Hepatocyte (in vitro differentiated cells): ENCODE data around the gene RNF115. TPM values are rescaled to one million over a fixed set of nuclear protein-coding genes. Genes with fewer than 3 reads are reported as not detected.

Experiments
- DNase-seq: peaks from one replicate; pipeline ENCODE4 v3.0.0-alpha.2; 2016; ENCODE audit warnings: low spot score
- H2AFZ ChIP-seq: fragments of 200-600 bp; sonication (generic); 2 replicates; pipeline ENCODE4 v1.6.0; 2016; ENCODE audit warnings: antibody characterized with exemption, mild to moderate bottlenecking
- H3K27ac ChIP-seq: fragments of 200-600 bp; sonication (generic); 2 replicates; pipeline ENCODE4 v1.5.1; 2016; ENCODE audit warnings: mild to moderate bottlenecking
- H3K27me3 ChIP-seq: fragments of 200-600 bp; sonication (generic); 2 replicates; pipeline ENCODE4 v1.6.1; 2016
- H3K36me3 ChIP-seq: fragments of 200-600 bp; sonication (generic); replicated peaks from 2 replicates; pipeline ENCODE4 v1.5.1; 2016; ENCODE audit warnings: low read depth; ENCODE audit not compliant: insufficient read depth
- H3K4me1 ChIP-seq: fragments of 200-600 bp; sonication (generic); 2 replicates; pipeline ENCODE4 v1.5.1; 2016; ENCODE audit warnings: mild to moderate bottlenecking, moderate library complexity; ENCODE audit not compliant: insufficient read depth
- H3K4me2 ChIP-seq: fragments of 200-600 bp; sonication (generic); 2 replicates; pipeline ENCODE4 v1.6.0; 2016
- H3K4me3 ChIP-seq: fragments of 200-600 bp; sonication (generic); 2 replicates; pipeline ENCODE4 v1.5.1; 2016; ENCODE audit warnings: mild to moderate bottlenecking
- H3K79me2 ChIP-seq: fragments of 200-600 bp; sonication (generic); 2 replicates; pipeline ENCODE4 v1.6.0; 2017; ENCODE audit warnings: mild to moderate bottlenecking
- H3K9me2 ChIP-seq: fragments of 200-600 bp; sonication (generic); replicated peaks from 2 replicates; pipeline ENCODE4 v1.6.0; 2017; ENCODE audit warnings: mild to moderate bottlenecking; ENCODE audit not compliant: insufficient read depth
- H3K9me3 ChIP-seq: fragments of 200-600 bp; sonication (generic); 2 replicates; pipeline ENCODE4 v1.5.1; 2016; ENCODE audit warnings: low read depth, mild to moderate bottlenecking
- H4K20me1 ChIP-seq: fragments of 200-600 bp; sonication (generic); 2 replicates; pipeline ENCODE4 v1.6.0; 2016; ENCODE audit warnings: mild to moderate bottlenecking; ENCODE audit not compliant: insufficient read depth, poor library complexity, severe bottlenecking
- CTCF ChIP-seq: fragments of 200-600 bp; sonication (generic); IDR thresholded peaks from 2 replicates; pipeline ENCODE4 v1.5.1; 2016; ENCODE audit warnings: antibody characterized with exemption, mild to moderate bottlenecking; ENCODE audit not compliant: poor library complexity
- EZH2 ChIP-seq: fragments of 200-600 bp; sonication (generic); IDR thresholded peaks from 2 replicates; pipeline ENCODE4 v1.6.1; 2016; ENCODE audit warnings: antibody characterized with exemption, mild to moderate bottlenecking, borderline replicate concordance
- EZH2phosphoT487 ChIP-seq: fragments of 200-600 bp; sonication (generic); IDR thresholded peaks from one replicate; pipeline ENCODE4 v1.6.1; 2018; ENCODE audit warnings: antibody characterized with exemption, mild to moderate bottlenecking, low read depth, moderate library complexity; ENCODE audit not compliant: unreplicated experiment, severe bottlenecking
- WGBS: methylation state at CpG from one replicate; pipeline ENCODE4 v1.1.6; 2016; ENCODE audit warnings: low lambda C conversion rate; ENCODE audit errors: missing lambda C conversion rate; 5-methylcytosine and 5-hydroxymethylcytosine counted together
- polyA plus RNA-seq: library from polyadenylated mRNA; unstranded; fragments of >200 nt; fragmentation: Nextera tagmentation; extraction: Ambion mirVana; gene quantifications from 2 replicates; pipeline ENCODE4 v1.2.1, GENCODE V29; 2016
- total RNA-seq: library from RNA; depleted of rRNA; stranded (reverse); fragments of >200 nt; gene quantifications from 2 replicates; pipeline ENCODE4 v1.2.3, GENCODE V29; 2014

RNF115 gene
- total and polyA plus RNA-seq, 2 experiments from 2014 or later = 8.6 to 13.7 TPM

- H3K9me3 ChIP-seq = no peaks in the 10 kb centered on the region
- TF ChIP-seq EZH2phosphoT487 (no peak), CTCF (peak; percentile 4)
- H3K4me2 ChIP-seq = peak overlapping the region; percentile 81
- peak overlapping the region; percentile 94 for H3K27ac ChIP-seq
- H2AFZ ChIP-seq = peak overlapping the region; percentile 80
- peak overlapping the region; percentile 51 for H3K4me3 ChIP-seq
- under 1% methylated on average over 26 of the region's 35 CpGs for WGBS
- peaks cover 16% of the 10 kb centered on the region for H3K79me2 ChIP-seq
- no peaks in the 10 kb centered on the region for H3K9me2 ChIP-seq
- H4K20me1 ChIP-seq = peaks cover 6% of the 10 kb centered on the region
- peaks cover 5% of the 10 kb centered on the region for H3K4me1 ChIP-seq
- H3K27me3 ChIP-seq = no peaks in the 10 kb centered on the region
- peak; percentile 73 for DNase-seq
- no peaks in the 10 kb centered on the region for H3K36me3 ChIP-seq
These were observed 34.5 kb upstream of the RNF115 start for GRCh38 chr1:145858238-145858900.

GRCh38 chr1:145857170-145857569 lies 33.3 kb upstream of the RNF115 start:
- no peak overlapping the region for H3K4me3 ChIP-seq
- peaks cover 16% of the 10 kb centered on the region for H3K79me2 ChIP-seq
- H3K36me3 ChIP-seq = no peaks in the 10 kb centered on the region
- no peak overlapping the region for H2AFZ ChIP-seq
- peak overlapping the region; percentile 81 for H3K4me2 ChIP-seq
- TF ChIP-seq EZH2 (no peak), CTCF (no peak), EZH2phosphoT487 (no peak)
- no peak for DNase-seq
- H3K27me3 ChIP-seq = no peaks in the 10 kb centered on the region
- H4K20me1 ChIP-seq = peaks cover 6% of the 10 kb centered on the region
- no peaks in the 10 kb centered on the region for H3K9me3 ChIP-seq
- H3K9me2 ChIP-seq = no peaks in the 10 kb centered on the region
- H3K4me1 ChIP-seq = peaks cover 5% of the 10 kb centered on the region
- H3K27ac ChIP-seq = no peak overlapping the region
- WGBS = 87% methylated on average over 4 of the region's 4 CpGs

GRCh38 chr1:145855426-145855948 lies 31.6 kb upstream of the RNF115 start:
- TF ChIP-seq EZH2phosphoT487 (no peak), EZH2 (no peak), CTCF (no peak)
- Histone ChIP-seq H3K79me2 (peaks cover 16% of the 10 kb centered on the region), H4K20me1 (peaks cover 6% of the 10 kb centered on the region), H3K36me3 (no peaks in the 10 kb centered on the region), H3K4me1 (peaks cover 5% of the 10 kb centered on the region), H3K27me3 (no peaks in the 10 kb centered on the region), H2AFZ (no peak overlapping the region), H3K9me2 (no peaks in the 10 kb centered on the region), H3K4me3 (no peak overlapping the region), H3K9me3 (no peaks in the 10 kb centered on the region), H3K4me2 (no peak overlapping the region), H3K27ac (no peak overlapping the region)
- WGBS = 94% methylated on average over 7 of the region's 7 CpGs
- no peak for DNase-seq
